Activated CD8-positive, alpha-beta memory T cell treated with anti-CD3 and anti-CD28 coated beads for 4 hours (primary cell): ENCODE measurements around the gene RFPL3.
"Not testable (repeated sequence)": the region's sequence is repeated elsewhere in the genome, so short reads cannot be mapped to it uniquely, and the experiment has no call there.

Source experiments
- DNase-seq, 2 donors: peaks; one replicate each; pipeline ENCODE4 v3.0.0-alpha.2; 2020; ENCODE audit warnings: low read depth in 2 of 2

Gene RFPL3

DNA sequence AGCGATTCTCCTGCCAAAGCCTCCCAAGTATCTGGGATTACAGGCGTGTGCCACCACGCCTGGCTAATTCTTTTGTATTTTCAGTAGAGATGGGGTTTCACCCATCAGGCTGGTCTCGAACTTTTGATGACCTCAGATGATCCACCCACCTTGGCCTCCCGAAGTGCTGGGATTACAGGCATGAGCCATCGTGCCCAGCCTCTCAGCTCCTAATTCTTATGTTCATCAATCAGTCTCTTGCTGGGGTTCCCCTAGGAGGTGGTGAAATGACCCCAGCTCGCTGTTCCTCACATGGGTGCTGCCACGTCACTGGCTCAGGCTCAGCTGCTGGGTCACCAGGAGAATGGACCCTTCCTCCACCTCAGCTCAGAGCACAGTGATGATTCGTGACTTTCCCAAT, at the start of gene RFPL3:
Gene RFPL3, plus strand, starts transcription at position 301 of the 400 bp plus-strand sequence. CDS start 205 bp downstream, outside the sequence.
- DNase-seq = not testable (repeated sequence)

- DNase-seq = no peak
Measured at GRCh38 chr22:32308191-32308590, 49.5 kb upstream of the RFPL3 start.

- no peak for DNase-seq
Measured at GRCh38 chr22:32308934-32309333, 48.7 kb upstream of the RFPL3 start.

DNA sequence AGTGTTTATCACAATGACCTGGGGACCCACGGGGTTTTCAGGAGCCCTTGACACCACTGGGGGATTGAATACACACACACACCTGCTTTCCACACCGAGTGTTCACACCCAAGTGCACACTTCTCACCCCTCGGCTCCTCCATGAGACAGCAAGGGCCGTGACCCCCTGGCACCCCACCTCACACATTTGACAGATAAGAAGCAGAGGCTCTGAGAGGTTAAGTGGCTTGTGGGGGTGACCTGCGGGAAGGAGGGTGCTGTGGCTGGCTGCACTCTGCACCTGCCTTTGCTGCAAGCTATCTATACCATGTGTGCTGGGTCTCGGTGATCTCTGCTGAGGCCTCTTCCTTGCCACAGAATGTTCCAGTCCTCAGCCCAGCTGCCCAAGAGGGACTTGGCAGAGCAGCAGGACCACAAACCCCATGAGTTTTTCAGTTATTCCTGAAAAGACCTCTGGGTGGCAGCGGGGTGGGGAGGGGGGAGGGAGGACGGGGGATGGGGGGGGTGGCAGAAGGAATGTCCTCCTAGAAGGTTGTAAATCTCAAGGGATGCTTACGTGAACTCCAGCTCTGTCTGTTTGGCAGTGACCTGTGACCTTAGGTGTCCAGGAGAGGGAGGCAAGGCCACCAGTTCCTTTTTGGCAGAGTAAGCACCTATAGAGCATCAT, 47.9 kb upstream of the RFPL3 start:
- DNase-seq = no peak

DNA sequence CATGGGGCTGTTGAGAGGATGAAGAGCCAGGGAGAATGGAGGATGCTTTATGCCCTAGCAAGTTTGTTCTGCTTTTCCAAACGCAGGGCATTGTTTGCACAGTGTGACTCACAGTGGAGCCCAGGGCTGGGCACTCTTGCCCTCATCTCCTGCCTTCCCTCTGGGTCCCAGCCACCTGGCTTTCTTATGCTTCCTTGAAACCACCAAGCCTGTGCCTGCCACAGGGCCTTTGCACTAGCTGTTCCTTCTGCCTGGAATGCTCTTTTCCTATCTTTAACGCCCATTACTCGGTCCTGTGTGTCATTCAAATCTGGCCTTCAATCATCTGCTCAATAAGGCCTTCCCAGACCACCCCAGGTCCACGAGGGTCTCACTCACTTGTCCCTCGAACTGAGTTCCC, 46.9 kb upstream of the RFPL3 start:
- no peak for DNase-seq

- DNase-seq = no peak
Measured at GRCh38 chr22:32311551-32312071, 46.1 kb upstream of the RFPL3 start.

GRCh38 chr22:32312748-32313147, 44.9 kb upstream of the RFPL3 start:
- DNase-seq = no peak

GRCh38 chr22:32313532-32313931, 44.1 kb upstream of the RFPL3 start:
- DNase-seq = no peak

GRCh38 chr22:32317524-32317923, 40.1 kb upstream of the RFPL3 start:
- no peak for DNase-seq

- no peak for DNase-seq
Measured at GRCh38 chr22:32318361-32318760, 39.3 kb upstream of the RFPL3 start.

- DNase-seq = no peak
Measured at GRCh38 chr22:32319861-32320406, 37.7 kb upstream of the RFPL3 start.

GRCh38 chr22:32322986-32323385, 34.7 kb upstream of the RFPL3 start:
- DNase-seq = no peak

DNA sequence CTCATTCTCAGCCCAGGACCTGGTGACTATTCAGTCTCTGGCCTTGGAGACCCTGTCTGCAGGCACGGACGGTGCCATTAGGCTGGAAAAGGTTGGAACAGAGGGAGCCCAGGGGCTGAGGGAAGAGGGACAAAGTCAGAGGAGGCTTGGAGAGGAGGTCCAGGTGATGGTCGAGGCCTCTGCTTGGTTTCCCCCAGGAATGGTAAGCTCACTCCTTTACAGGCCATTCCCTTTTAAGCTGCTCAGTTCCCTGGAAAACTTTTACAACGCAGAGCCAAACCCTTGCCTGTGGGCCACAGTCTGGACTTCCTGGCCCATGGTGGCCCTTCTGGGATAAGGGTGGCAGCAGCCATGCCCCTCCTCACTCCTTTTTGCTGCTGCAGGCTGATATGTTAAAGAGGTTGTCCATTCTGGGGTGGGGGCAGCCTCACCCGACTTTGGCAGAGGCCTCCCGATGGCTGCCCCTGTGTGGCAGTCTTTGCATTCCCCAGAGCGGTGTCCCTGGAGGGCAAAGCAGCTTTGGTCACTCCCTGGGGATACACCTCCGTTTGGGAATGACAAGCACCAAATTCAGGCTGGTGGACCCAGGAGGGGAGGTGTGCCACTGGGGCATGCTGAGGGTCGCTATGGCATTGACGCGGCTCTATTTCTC, 34.0 kb upstream of the RFPL3 start:
- DNase-seq = no peak

DNA sequence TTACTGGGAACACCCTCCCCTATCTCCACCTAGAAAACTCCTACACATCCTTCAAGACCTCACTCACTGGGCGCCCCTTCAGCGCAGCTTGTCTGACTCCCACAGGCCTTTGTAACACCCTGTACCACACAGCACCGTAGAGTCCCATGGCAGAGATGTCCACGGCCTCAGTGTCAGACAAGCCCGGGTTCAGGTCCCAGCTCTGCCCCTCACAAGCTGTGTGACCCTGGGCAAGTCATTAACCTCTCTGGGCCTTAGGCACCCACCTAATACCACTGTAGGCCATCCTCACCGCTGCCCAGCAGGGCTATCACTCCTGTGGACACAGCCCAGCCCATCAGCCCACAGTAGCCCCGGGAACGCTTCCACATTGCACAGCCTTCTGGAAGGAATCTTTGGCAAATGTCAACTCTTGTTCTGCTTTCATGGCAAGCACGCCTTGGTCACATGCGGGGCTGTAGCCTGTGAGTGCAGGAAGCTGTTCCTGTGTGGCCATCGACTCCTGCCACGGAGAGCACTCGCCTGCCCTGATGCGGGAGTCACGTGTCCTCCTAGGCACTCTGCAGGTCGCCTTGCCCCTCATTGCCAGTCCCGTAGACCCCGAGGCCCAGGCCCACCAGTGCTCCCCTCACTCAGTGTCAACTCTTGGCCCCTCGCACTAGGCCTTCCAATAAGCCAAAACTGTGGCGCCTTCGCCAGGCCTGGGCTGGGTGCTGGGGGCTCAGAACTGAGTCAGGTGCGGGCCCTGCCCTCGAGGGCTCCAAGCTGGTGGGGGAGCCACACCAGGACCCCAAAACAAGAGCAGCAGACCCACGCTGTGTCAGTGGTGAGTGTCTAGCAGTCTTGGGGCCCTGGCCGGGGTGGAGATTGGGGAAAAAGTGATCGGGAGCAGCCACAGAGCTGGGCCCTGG, 32.9 kb upstream of the RFPL3 start:
- no peak for DNase-seq

DNA sequence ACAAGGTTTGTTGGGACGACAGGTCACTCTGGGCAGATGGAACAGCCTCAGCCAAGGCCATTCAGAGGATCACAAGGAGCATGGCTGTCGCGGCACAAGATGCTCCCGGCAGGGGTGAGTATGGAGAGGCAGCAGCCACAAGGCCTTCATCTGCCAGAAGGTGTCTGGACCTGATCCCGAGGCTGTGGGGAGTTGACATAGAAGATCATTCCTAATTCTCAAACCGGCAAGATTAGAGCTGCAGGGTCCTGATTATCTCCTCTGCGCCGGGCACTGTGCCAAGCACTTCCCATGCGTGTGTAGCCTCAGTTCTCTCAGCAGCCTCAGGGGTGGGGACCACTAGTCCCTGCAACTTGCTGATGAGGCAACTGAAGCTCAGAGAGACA, 32.3 kb upstream of the RFPL3 start:
- DNase-seq = no peak

DNA sequence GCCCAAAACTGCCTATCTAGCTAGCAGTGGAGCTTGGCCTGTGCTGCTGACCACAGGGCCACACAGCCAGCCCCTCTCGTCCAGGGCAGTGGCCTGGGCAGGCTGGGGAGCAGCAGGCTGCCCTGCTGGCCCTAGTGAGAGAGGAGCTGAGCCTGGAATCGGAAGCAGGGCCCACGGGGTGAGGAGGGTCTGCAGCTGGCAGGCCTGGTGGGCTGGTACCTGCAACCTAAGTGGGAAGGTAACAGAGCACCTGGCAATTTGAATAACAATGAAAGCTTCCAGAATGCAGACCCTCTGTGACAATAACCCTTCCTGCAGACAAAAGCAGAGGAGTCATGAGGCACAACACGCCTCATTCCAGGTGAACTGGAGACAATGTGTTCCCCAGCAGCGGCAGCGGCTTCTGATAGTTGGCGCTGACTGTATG, 31.8 kb upstream of the RFPL3 start:
- DNase-seq = no peak

DNA sequence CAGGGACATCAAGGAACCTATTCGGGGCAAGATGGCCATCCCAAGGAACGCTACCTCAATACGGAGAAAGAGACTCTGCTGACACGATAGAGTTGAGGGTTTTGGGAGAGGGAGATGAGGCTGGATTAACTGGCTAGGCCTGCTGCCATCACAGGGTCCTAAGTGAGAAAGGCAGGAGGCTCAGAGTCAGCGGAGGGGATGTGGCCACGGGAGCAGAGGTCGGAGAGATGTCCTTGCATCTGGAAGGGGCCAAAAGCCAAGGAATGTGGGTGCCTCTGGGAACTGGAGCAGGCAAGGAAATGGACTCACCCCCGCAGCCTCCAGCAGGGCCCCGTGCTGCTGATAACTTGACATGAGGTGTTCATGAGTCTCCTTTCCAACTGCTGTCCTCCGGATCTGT, 31.0 kb upstream of the RFPL3 start:
- DNase-seq = no peak

GRCh38 chr22:32327066-32327465, 30.6 kb upstream of the RFPL3 start:
- no peak for DNase-seq

- no peak for DNase-seq
Measured at GRCh38 chr22:32327596-32328171, 30.0 kb upstream of the RFPL3 start.

DNA sequence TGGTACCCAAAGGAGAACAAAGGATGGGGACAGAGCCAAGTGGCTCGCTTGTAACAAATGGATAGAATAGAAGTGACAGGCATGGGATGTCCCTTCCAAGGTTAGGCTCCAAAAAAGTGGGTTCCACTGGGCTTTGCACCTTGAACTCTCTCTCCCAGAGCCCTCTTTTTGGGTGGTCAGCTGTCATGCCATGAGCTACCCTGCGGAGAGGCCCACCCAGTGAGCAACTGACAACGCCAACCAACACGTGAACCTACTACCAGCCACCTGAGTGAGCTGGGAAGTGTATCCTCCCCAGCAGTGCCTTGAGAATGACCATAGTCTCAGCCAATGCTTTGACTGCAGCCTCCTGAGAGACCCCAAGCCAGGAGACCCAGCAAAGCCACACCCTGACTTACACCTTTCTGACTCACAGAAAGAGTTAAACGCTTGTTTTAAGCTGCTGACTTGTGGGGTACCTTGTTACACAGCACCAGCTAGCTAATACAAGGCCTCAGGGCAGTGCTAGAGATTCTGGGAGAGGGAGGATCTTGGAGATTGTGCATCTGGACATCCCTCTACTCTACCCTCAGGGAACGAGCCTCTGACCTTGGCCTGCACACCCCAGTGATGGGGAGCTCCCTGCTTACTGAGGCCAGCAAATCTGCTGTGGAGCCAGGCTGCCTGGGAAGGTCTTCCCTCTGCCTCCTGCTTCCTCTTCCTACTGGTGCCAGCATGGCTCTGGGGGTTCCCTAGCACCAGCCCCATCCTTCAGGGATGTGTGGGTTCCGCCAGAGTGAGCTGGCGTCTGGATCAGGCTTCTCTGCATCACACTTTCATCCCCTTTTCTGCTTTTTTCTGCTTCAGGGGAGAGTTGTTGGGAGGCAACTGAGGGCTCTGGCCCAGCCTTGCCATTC, 29.1 kb upstream of the RFPL3 start:
- DNase-seq = no peak

- DNase-seq = no peak
Measured at GRCh38 chr22:32329202-32329645, 28.4 kb upstream of the RFPL3 start.
